Measurements from ENCODE around the gene NUP210.

DNA sequence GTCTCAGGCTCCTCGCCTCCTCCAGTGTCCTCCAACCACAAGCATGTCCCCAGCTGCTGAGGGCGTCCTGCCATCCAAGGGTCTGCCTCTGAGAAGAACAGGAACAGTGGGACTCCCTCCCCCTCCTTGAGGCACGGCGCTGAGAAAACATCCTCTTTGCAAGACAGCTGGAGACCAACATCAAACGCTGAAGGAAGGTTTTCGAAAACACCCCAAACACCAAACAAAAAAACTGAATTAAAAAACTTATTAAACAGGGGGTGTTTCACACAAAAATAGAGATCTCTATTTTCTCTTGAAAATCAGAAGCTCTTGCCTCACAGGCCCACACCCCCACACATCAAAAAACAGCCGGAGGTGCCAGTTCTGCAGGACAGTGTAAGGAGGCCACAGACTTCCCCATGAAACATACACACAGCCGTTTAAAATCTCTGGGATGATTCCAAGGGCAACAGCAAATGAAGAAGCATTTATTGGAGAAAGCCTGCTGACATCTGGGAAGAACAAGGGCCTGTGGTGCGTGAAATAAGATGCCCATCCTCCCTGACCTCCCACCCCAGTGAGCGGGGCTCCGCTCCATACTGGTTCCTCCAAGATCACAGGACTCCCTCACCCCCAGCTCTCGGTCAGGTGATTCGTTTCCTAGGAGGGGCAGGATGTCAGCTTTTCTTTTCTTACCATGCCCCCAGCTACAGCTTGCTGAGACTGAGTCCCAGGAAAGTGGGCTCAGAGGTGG is 71.3 kb downstream of the NUP210 start:
- TF ChIP-seq, protein P1, sequence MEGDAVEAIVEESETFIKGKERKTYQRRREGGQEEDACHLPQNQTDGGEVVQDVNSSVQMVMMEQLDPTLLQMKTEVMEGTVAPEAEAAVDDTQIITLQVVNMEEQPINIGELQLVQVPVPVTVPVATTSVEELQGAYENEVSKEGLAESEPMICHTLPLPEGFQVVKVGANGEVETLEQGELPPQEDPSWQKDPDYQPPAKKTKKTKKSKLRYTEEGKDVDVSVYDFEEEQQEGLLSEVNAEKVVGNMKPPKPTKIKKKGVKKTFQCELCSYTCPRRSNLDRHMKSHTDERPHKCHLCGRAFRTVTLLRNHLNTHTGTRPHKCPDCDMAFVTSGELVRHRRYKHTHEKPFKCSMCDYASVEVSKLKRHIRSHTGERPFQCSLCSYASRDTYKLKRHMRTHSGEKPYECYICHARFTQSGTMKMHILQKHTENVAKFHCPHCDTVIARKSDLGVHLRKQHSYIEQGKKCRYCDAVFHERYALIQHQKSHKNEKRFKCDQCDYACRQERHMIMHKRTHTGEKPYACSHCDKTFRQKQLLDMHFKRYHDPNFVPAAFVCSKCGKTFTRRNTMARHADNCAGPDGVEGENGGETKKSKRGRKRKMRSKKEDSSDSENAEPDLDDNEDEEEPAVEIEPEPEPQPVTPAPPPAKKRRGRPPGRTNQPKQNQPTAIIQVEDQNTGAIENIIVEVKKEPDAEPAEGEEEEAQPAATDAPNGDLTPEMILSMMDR (IDR thresholded peaks at IDR 0.05), result no peak
- TF ChIP-seq POLR2A (IDR thresholded peaks at IDR 0.05), result no peak
